MM.1S (cell line): ENCODE data around the gene POLR2H.

Experiments
- CTCF ChIP-seq: fragments of 300-600 bp; sonication (generic); IDR thresholded peaks from 2 replicates; pipeline ENCODE4 v1.5.1; 2016; ENCODE audit warnings: antibody characterized with exemption, low read length, mixed read lengths
- EZH2 ChIP-seq: fragments of 300-600 bp; sonication (generic); optimal IDR thresholded peaks from 2 replicates; pipeline ENCODE3; 2017; ENCODE audit warnings: low read depth, mild to moderate bottlenecking, antibody characterized with exemption, low read length, mixed read lengths

- TF ChIP-seq EZH2 (no peak), CTCF (no peak)
These were observed 15.9 kb downstream of the POLR2H start for GRCh38 chr3:184377374-184377773.
